Esophagus squamous epithelium (tissue), 5 donors: ENCODE results near the gene LAMB2. TPM values are rescaled to one million over a fixed set of nuclear protein-coding genes. Genes with fewer than 3 reads are reported as not detected.

Experiments
- DNase-seq: peaks from one replicate; lab custom pipeline; 2025; lab: John Stamatoyannopoulos, UW
- H3K27ac ChIP-seq, 4 donors: fragments of 200-600 bp; sonication (generic); one replicate each; pipeline ENCODE4 v1.5.1; 2016 to 2019; ENCODE audit warnings: mild to moderate bottlenecking in 1 of 4
- H3K27me3 ChIP-seq, 4 donors: fragments of 200-600 bp; sonication (generic); 1 replicate in 3 of 4; 2 replicates in 1 of 4; pipeline versions ENCODE4 v1.5.1 to v1.6.0; 2017 to 2021; ENCODE audit warnings: antibody characterized with exemption in 1 of 4
- H3K36me3 ChIP-seq, 3 donors: fragments of 200-600 bp; sonication (generic); one replicate each; pipeline ENCODE4 v1.5.1; 2016 to 2019
- H3K4me1 ChIP-seq, 3 donors: fragments of 200-600 bp; sonication (generic); one replicate each; pipeline ENCODE4 v1.5.1; 2017 to 2019
- H3K4me3 ChIP-seq, 4 donors: fragments of 200-600 bp; sonication (generic); 1 replicate in 3 of 4; 2 replicates in 1 of 4; pipeline ENCODE4 v1.5.1; 2016 to 2019; ENCODE audit warnings: mild to moderate bottlenecking in 2 of 4, moderate library complexity in 1 of 4
- H3K9me3 ChIP-seq, 3 donors: fragments of 200-600 bp; sonication (generic); one replicate each; pipeline ENCODE4 v1.5.1; 2016 to 2019
- CTCF ChIP-seq, 6 experiments: fragments of 450-650 bp in 4 of 6; fragments of 200-600 bp in 2 of 6; sonication (generic) in 2 of 6; IDR thresholded peaks; one replicate each; pipeline ENCODE4 v1.5.1; 2016 to 2019; ENCODE audit warnings: antibody characterized with exemption in 6 of 6, mild to moderate bottlenecking in 4 of 6, moderate library complexity in 4 of 6
- POLR2A ChIP-seq, 4 donors: fragments of 450-650 bp; IDR thresholded peaks; one replicate each; pipeline ENCODE4 v1.6.1; 2017; ENCODE audit warnings: antibody characterized with exemption in 4 of 4, mild to moderate bottlenecking in 4 of 4, moderate library complexity in 3 of 4
- WGBS, 2 donors: methylation state at CpG; one replicate each; pipeline ENCODE4 v1.1.5; 2018; 5-methylcytosine and 5-hydroxymethylcytosine counted together
- intact Hi-C: fragments of 100-400 bp; cut with DNase I; formaldehyde crosslinking; loops from one replicate; pipeline ENCODE4 v1.15.0; 2022
- total RNA-seq, 4 donors: library from RNA; depleted of rRNA; stranded (reverse); fragments of >200 nt; gene quantifications; one replicate each; pipeline ENCODE4 v1.1.0, GENCODE V29; 2016
- donor health status: DM: yes; HTN: yes; CAD: no.

The LAMB2 gene
- total RNA-seq, 4 donors from 2014 or later = 66.0 to 319 (median 175) TPM

GRCh38 chr3:49120096-49120437 is 12.8 kb downstream of the LAMB2 start:
- Histone ChIP-seq H3K27ac (peak overlapping the region; percentile 92 to 99 (median 97)), H3K9me3 (no peaks in the 10 kb centered on the region), H3K4me3 (peak overlapping the region; percentile 84 to 98 (median 90)), H3K4me1 (peaks cover 11 to 29% (median 21%) of the 10 kb centered on the region in 3 donors), H3K27me3 (no peaks in the 10 kb centered on the region), H3K36me3 (peaks cover 54 to 84% (median 69%) of the 10 kb centered on the region in 3 donors)
- WGBS, 2 donors = 0 to 2% methylated on average over 2 to 7 of the region's 9 CpGs
- TF ChIP-seq CTCF (IDR thresholded peaks at IDR 0.05) (no peak), POLR2A (IDR thresholded peaks at IDR 0.05) (no peak)
- no peak for DNase-seq
- intact Hi-C loops = no loop called here

GRCh38 chr3:49119439-49119838 is 13.4 kb downstream of the LAMB2 start:
- 47% methylated on average over 3 of the region's 3 CpGs; no CpG with 5 or more reads in 1 of the 2 donors for WGBS, 2 donors
- H3K36me3 ChIP-seq = peaks cover 54 to 84% (median 69%) of the 10 kb centered on the region in 3 donors
- no peak for DNase-seq
- no peaks in the 10 kb centered on the region for H3K27me3 ChIP-seq
- TF ChIP-seq CTCF (IDR thresholded peaks at IDR 0.05) (no peak), POLR2A (IDR thresholded peaks at IDR 0.05) (no peak)
- H3K9me3 ChIP-seq = no peaks in the 10 kb centered on the region
- peaks cover 11 to 29% (median 21%) of the 10 kb centered on the region in 3 donors for H3K4me1 ChIP-seq
- peak overlapping the region; percentile 84 to 98 (median 90) for H3K4me3 ChIP-seq
- intact Hi-C loops = no loop called here
- H3K27ac ChIP-seq = peak overlapping the region; percentile 92 to 99 (median 97)

GRCh38 chr3:49119036-49119435 is 13.8 kb downstream of the LAMB2 start:
- intact Hi-C loops = no loop called here
- Histone ChIP-seq H3K27me3 (no peaks in the 10 kb centered on the region), H3K4me1 (peaks cover 11 to 29% (median 21%) of the 10 kb centered on the region in 3 donors), H3K9me3 (no peaks in the 10 kb centered on the region), H3K36me3 (peaks cover 54 to 84% (median 69%) of the 10 kb centered on the region in 3 donors), H3K4me3 (peak overlapping the region in 1 of 4 donors; percentile 95), H3K27ac (peak overlapping the region; percentile 92 to 99 (median 97))
- DNase-seq = no peak
- WGBS, 2 donors = 71 to 76% methylated on average over 4 to 5 of the region's 10 CpGs
- TF ChIP-seq POLR2A (IDR thresholded peaks at IDR 0.05) (no peak), CTCF (IDR thresholded peaks at IDR 0.05) (no peak)

GRCh38 chr3:49112262-49112661 is 20.6 kb downstream of the LAMB2 start:
- intact Hi-C loops = no loop called here
- Histone ChIP-seq H3K36me3 (peaks cover 87 to 100% (median 89%) of the 10 kb centered on the region in 3 donors), H3K4me3 (no peak overlapping the region), H3K27ac (no peak overlapping the region), H3K9me3 (no peaks in the 10 kb centered on the region), H3K4me1 (no peaks in the 10 kb centered on the region), H3K27me3 (no peaks in the 10 kb centered on the region)
- no peak for DNase-seq
- TF ChIP-seq CTCF (IDR thresholded peaks at IDR 0.05) (no peak), POLR2A (IDR thresholded peaks at IDR 0.05) (no peak)
- 83 to 92% methylated on average over 10 of the region's 14 CpGs for WGBS, 2 donors

- intact Hi-C loops = no loop called here
- H3K36me3 ChIP-seq = peaks cover 78 to 93% (median 80%) of the 10 kb centered on the region in 3 donors
These were observed 21.5 kb downstream of the LAMB2 start for GRCh38 chr3:49111347-49111746.

More at GRCh38 chr3:49111347-49111746, 21.5 kb downstream of the LAMB2 start:
- WGBS, 2 donors = no CpG with 5 or more reads among the region's 6 CpGs
- Histone ChIP-seq H3K9me3 (no peaks in the 10 kb centered on the region), H3K27me3 (no peaks in the 10 kb centered on the region), H3K4me3 (no peak overlapping the region), H3K4me1 (no peaks in the 10 kb centered on the region), H3K27ac (no peak overlapping the region)
- TF ChIP-seq POLR2A (IDR thresholded peaks at IDR 0.05) (no peak), CTCF (IDR thresholded peaks at IDR 0.05) (no peak)
- DNase-seq = no peak
